ENCODE measurements around the gene ZNF184.

Gene ZNF184

DNA sequence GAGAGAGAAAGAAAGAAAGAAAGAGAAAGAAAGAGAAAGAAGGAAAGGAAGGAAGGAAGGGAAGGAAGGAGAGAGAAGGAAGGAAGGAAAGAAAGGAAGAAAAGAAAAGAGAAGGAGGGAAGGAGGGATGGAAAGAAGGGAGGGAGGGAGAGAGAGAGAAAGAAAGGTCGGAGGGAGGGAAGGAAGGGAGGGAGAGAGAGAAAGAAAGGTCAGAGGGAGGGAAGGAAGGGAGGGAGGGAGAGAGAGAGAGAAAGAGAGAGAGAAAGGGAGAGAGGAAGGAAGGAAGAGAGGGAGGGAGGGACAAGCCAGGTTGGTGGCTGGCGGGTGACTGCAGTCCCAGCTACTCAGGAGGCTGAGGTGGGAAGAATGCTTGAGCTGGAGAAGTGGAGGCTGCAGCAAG lies 27.3 kb upstream of the ZNF184 start:
- H3K4me3 Mint-ChIP-seq = no peak overlapping the region
- ATAC-seq = no peak

GRCh38 chr6:27495386-27496135 lies 22.7 kb upstream of the ZNF184 start:
- DNase-seq (peak; percentile 80), ATAC-seq (peak; percentile 98)
- H3K4me1 Mint-ChIP-seq = peaks cover 18% of the 10 kb centered on the region
- peak overlapping the region; percentile 94 for H3K27ac Mint-ChIP-seq
- H3K36me3 Mint-ChIP-seq (ENCODE audit: low read depth) = peaks cover 11% of the 10 kb centered on the region
- peaks cover 3% of the 10 kb centered on the region for H3K9me3 Mint-ChIP-seq
- H3K4me3 Mint-ChIP-seq = peak overlapping the region; percentile 89
- peaks cover 56% of the 10 kb centered on the region for H3K27me3 Mint-ChIP-seq

More for the DNA sequence above, 27.3 kb upstream of the ZNF184 start:
- H3K27ac Mint-ChIP-seq = no peak overlapping the region
- peaks cover 39% of the 10 kb centered on the region for H3K4me1 Mint-ChIP-seq
- peaks cover 61% of the 10 kb centered on the region for H3K27me3 Mint-ChIP-seq
- peaks cover 13% of the 10 kb centered on the region for H3K36me3 Mint-ChIP-seq (ENCODE audit: low read depth)
- peaks cover 3% of the 10 kb centered on the region for H3K9me3 Mint-ChIP-seq
- no peak for DNase-seq

DNA sequence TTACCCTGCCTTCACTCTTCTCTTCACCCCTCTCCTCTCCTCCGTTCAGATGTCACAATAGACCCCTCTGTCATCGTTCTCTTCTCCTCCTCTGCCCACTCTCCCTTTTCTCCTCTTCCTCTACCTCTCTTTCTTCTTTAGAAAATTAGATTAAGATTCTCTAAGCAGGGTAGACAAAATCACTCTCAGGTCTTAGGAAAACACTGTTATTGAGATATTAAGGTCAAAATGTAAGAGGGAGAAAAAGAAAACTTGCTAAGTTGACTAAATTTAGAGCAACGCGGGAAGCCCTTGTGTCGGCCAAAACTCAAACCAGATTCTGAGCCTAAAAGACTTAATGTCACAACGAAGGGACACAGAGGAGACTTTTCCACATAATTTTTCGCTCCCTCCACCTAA lies 22.1 kb upstream of the ZNF184 start:
- peaks cover 18% of the 10 kb centered on the region for H3K4me1 Mint-ChIP-seq
- peak overlapping the region; percentile 94 for H3K27ac Mint-ChIP-seq
- peaks cover 3% of the 10 kb centered on the region for H3K9me3 Mint-ChIP-seq
- peaks cover 53% of the 10 kb centered on the region for H3K27me3 Mint-ChIP-seq
- DNase-seq (no peak), ATAC-seq (no peak)
- H3K4me3 Mint-ChIP-seq = peak overlapping the region; percentile 89
- peaks cover 11% of the 10 kb centered on the region for H3K36me3 Mint-ChIP-seq (ENCODE audit: low read depth)

GRCh38 chr6:27494103-27494502 lies 21.2 kb upstream of the ZNF184 start:
- H3K4me3 Mint-ChIP-seq = no peak overlapping the region
- ATAC-seq = no peak
- peaks cover 3% of the 10 kb centered on the region for H3K9me3 Mint-ChIP-seq
- DNase-seq = no peak
- H3K4me1 Mint-ChIP-seq = peaks cover 18% of the 10 kb centered on the region
- H3K36me3 Mint-ChIP-seq (ENCODE audit: low read depth) = peaks cover 11% of the 10 kb centered on the region
- H3K27me3 Mint-ChIP-seq = peaks cover 47% of the 10 kb centered on the region
- H3K27ac Mint-ChIP-seq = no peak overlapping the region

DNA sequence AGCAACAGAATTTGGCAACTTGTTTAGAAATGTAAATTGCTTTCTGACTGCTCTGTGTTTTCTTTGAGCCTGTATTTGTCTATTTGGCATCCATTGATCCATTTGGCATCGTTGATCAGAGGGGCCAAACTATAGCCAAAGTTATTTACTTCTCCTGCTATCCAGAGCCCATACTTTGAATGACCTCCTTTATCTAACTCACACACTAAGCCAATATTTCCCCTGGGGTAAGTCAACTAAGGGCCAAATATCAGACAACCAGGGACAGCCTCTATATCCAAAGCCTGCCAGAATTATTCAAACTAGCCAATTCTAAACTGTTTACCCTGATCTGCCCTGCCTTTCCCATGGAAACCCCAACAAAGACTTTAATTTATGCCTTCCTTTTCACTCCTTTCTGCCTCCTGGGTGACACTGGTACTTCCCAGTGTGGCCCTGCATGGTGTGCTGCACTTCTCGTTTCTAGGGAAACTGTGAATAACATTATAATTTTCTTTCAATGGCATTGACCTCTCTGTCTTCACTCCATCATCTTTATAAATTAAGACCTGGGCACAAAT lies 19.8 kb upstream of the ZNF184 start:
- peaks cover 3% of the 10 kb centered on the region for H3K9me3 Mint-ChIP-seq
- peaks cover 11% of the 10 kb centered on the region for H3K36me3 Mint-ChIP-seq (ENCODE audit: low read depth)
- H3K27me3 Mint-ChIP-seq = peaks cover 36% of the 10 kb centered on the region
- H3K4me3 Mint-ChIP-seq = no peak overlapping the region
- ATAC-seq (no peak), DNase-seq (no peak)
- no peak overlapping the region for H3K27ac Mint-ChIP-seq
- peaks cover 18% of the 10 kb centered on the region for H3K4me1 Mint-ChIP-seq

- H3K27me3 Mint-ChIP-seq = no peaks in the 10 kb centered on the region
- no peaks in the 10 kb centered on the region for H3K4me1 Mint-ChIP-seq
- DNase-seq (peak; percentile 83), ATAC-seq (peak; percentile 64)
- H3K36me3 Mint-ChIP-seq (ENCODE audit: low read depth) = no peaks in the 10 kb centered on the region
- no peak overlapping the region for H3K4me3 Mint-ChIP-seq
- H3K9me3 Mint-ChIP-seq = no peaks in the 10 kb centered on the region
- no peak overlapping the region for H3K27ac Mint-ChIP-seq
These were observed 6.6 kb upstream of the ZNF184 start for GRCh38 chr6:27479319-27480182.

- H3K4me1 Mint-ChIP-seq = no peaks in the 10 kb centered on the region
- ATAC-seq = peak; percentile 91
These were observed 5.9 kb upstream of the ZNF184 start for GRCh38 chr6:27478706-27479318.

DNA sequence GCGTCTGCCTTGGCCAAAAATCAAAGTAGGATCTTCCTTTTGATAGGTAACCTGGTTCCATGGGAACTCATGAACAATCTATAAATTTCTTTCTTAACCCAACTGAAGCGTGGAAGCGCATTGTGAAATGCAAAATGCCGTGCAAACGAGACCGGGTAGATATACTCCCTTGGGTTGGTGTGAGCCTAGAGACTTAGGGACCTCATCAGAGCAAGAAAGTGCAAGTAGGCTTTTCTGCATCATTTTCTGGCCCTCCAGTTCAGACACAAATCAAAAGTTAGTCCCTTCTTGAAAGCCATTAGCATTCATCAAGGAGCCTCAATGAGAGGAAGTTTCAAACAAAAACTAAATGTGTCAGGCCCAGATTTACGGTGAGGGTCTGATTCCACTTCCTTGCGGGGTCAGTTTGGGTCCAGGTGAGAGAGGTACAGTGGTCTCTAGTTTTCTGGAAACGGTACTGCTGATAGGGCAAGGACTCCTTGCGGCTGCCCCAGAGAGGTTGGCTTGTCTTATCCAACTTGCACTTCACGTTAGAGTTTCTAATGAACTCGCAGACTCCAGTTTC lies 5.3 kb upstream of the ZNF184 start:
- no peaks in the 10 kb centered on the region for H3K9me3 Mint-ChIP-seq
- DNase-seq = no peak
- peak; percentile 3 for ATAC-seq
- peaks cover 2% of the 10 kb centered on the region for H3K4me1 Mint-ChIP-seq
- H3K36me3 Mint-ChIP-seq (ENCODE audit: low read depth) = no peaks in the 10 kb centered on the region
- no peak overlapping the region for H3K4me3 Mint-ChIP-seq
- no peak overlapping the region for H3K27ac Mint-ChIP-seq
- no peaks in the 10 kb centered on the region for H3K27me3 Mint-ChIP-seq

More at GRCh38 chr6:27478706-27479318, 5.9 kb upstream of the ZNF184 start:
- Mint-ChIP-seq H3K27me3 (no peaks in the 10 kb centered on the region), H3K4me3 (no peak overlapping the region), H3K36me3 (ENCODE audit: low read depth) (no peaks in the 10 kb centered on the region), H3K27ac (no peak overlapping the region), H3K9me3 (no peaks in the 10 kb centered on the region)
- peak; percentile 84 for DNase-seq

- Mint-ChIP-seq H3K36me3 (ENCODE audit: low read depth) (no peaks in the 10 kb centered on the region), H3K9me3 (no peaks in the 10 kb centered on the region), H3K27me3 (no peaks in the 10 kb centered on the region), H3K4me1 (peaks cover 5% of the 10 kb centered on the region), H3K27ac (no peak overlapping the region), H3K4me3 (no peak overlapping the region)
- DNase-seq = no peak
- ATAC-seq = no peak
These were observed 4.6 kb upstream of the ZNF184 start for GRCh38 chr6:27477318-27478013.

GRCh38 chr6:27476090-27476489 lies 3.2 kb upstream of the ZNF184 start:
- no peak overlapping the region for H3K4me3 Mint-ChIP-seq
- H3K36me3 Mint-ChIP-seq (ENCODE audit: low read depth) = peaks cover 4% of the 10 kb centered on the region
- DNase-seq (no peak), ATAC-seq (no peak)
- no peaks in the 10 kb centered on the region for H3K27me3 Mint-ChIP-seq
- H3K27ac Mint-ChIP-seq = no peak overlapping the region
- H3K9me3 Mint-ChIP-seq = no peaks in the 10 kb centered on the region
- H3K4me1 Mint-ChIP-seq = peaks cover 16% of the 10 kb centered on the region

- Mint-ChIP-seq H3K27ac (no peak overlapping the region), H3K9me3 (no peaks in the 10 kb centered on the region), H3K27me3 (no peaks in the 10 kb centered on the region), H3K4me1 (peaks cover 28% of the 10 kb centered on the region), H3K36me3 (ENCODE audit: low read depth) (peaks cover 13% of the 10 kb centered on the region), H3K4me3 (no peak overlapping the region)
- no peak for ATAC-seq
- no peak for DNase-seq
These were observed 1.8 kb upstream of the ZNF184 start for GRCh38 chr6:27474672-27475071.

DNA sequence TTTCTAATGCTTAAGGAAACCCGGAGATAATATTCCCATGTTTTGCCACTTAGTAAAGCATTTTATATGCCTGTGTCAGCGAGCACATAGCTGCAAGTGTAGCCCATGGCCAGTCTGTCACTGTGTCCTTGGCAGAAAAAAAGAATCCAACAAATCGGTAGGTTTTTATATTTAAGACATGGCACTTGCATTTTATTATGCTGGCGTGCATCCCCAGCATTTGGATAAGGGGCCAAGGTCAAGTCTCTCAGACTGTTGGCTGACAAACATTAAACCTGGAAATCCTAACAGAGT lies 1.2 kb upstream of the ZNF184 start:
- H3K36me3 Mint-ChIP-seq (ENCODE audit: low read depth) = peaks cover 18% of the 10 kb centered on the region
- H3K4me1 Mint-ChIP-seq = peaks cover 33% of the 10 kb centered on the region
- ATAC-seq (no peak), DNase-seq (no peak)
- peak overlapping the region; percentile 84 for H3K4me3 Mint-ChIP-seq
- no peaks in the 10 kb centered on the region for H3K9me3 Mint-ChIP-seq
- no peak overlapping the region for H3K27ac Mint-ChIP-seq
- H3K27me3 Mint-ChIP-seq = no peaks in the 10 kb centered on the region

- Mint-ChIP-seq H3K4me3 (peak overlapping the region; percentile 84), H3K36me3 (ENCODE audit: low read depth) (peaks cover 37% of the 10 kb centered on the region), H3K9me3 (no peaks in the 10 kb centered on the region), H3K4me1 (peaks cover 50% of the 10 kb centered on the region), H3K27ac (peak overlapping the region; percentile 92), H3K27me3 (no peaks in the 10 kb centered on the region)
- DNase-seq (peak; percentile 72), ATAC-seq (peak; percentile 67)
These were observed 706 bp downstream of the ZNF184 start for GRCh38 chr6:27472182-27472616.
